Stimulated activated CD8-positive, alpha-beta memory T cell treated with anti-CD3 and anti-CD28 coated beads, Interleukin-7, amount 100 ng/mL, for 48 hours (primary cell): ENCODE data around the gene NRSN2.

Experiments
- DNase-seq, 2 donors: peaks; one replicate each; pipeline ENCODE4 v3.0.0-alpha.2; 2020; ENCODE audit warnings: low read depth in 1 of 2; ENCODE audit errors: extremely low read depth in 1 of 2

The NRSN2 gene

GRCh38 chr20:396619-397431, 49.9 kb downstream of the NRSN2 start:
- DNase-seq = no peak

GRCh38 chr20:397432-398237, 50.7 kb downstream of the NRSN2 start:
- DNase-seq = no peak

- DNase-seq = no peak
Measured at GRCh38 chr20:399182-399707, 52.3 kb downstream of the NRSN2 start.

GRCh38 chr20:400128-400453, 53.2 kb downstream of the NRSN2 start:
- no peak for DNase-seq

- no peak for DNase-seq
Measured at GRCh38 chr20:400454-401275, 53.8 kb downstream of the NRSN2 start.

DNA sequence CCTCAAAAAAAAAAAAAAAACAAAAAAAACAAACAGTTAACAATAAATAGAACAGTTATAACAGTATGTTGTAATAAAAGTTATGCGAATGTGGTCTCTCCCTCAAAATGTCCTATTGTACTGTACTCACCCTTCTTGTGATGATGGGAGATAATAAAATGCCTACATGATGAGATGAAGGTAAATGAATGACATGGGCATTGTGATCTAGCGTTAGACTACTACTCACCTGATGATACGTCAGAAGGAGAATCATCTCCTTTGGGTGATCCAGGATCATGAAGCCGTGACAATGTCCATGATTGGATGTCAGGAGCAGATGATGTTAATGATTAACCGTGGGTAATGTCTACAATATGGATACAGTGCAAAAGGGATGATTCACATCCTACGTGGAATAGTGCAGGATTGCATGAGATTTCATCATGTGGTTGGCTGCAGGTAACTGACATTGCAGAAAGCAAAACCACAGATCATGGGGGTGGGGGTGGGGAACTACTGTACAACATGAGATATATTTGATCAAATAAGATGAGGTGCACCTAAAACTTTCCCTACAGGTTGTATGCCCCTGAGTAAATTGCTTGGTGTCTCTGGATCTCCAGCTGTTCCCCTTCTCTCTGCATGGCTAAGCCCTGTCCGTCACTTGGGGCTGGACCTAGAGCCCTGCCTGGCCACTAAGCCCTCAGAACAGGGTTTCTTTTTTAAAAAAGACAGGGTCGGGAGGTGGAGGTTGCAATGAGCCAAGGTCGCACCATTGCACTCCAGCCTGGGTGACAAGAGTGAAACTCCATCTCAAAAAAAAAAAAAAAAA, 55.0 kb downstream of the NRSN2 start:
- DNase-seq = no peak

- DNase-seq = no peak
Measured at GRCh38 chr20:402496-402885, 55.6 kb downstream of the NRSN2 start.

DNA sequence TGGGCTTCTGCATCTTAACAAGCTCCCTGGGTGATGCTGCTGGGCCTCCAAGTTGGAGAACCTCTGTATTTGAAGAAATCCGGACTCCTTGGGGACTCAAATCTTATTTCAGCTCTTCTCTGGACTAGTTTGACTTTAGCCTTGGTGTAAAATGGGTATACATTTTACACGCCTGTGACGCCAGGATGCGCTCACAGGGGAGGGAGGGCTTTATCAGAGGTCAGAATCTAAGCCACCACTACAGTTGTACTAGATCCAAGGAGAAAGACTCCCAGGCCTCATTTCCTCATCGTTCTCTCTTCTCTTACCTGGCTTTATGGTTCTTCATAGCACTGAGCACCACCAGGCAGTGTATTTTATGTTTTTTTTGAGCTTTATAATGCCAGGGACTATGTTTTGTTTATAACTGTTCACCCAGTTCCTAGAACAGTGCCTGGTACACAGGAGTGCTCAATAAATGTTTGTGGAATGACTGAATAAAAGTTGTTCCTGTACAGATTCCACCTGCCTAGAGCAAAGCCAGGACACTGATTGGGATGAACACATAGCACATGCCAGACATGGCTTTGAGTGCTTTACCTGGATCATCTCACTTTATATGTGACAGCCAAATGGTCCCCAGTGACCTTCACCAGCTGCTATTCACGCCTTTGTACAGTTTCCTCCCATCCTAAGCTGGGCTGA, 56.1 kb downstream of the NRSN2 start:
- no peak for DNase-seq

- DNase-seq = no peak
Measured at GRCh38 chr20:403582-403957, 56.7 kb downstream of the NRSN2 start.

- DNase-seq = no peak
Measured at GRCh38 chr20:404088-404487, 57.2 kb downstream of the NRSN2 start.
